Measurements from ENCODE around the gene TRAPPC8. TPM values are rescaled to one million over a fixed set of nuclear protein-coding genes. Genes with fewer than 3 reads are reported as not detected.
"Not testable (repeated sequence)": the region's sequence is repeated elsewhere in the genome, so short reads cannot be mapped to it uniquely, and the experiment has no call there.

The TRAPPC8 gene
- total RNA-seq, 1 donor from 2014 or later: 51.5 TPM

GRCh38 chr18:31957728-31958127 lies 14.8 kb upstream of the TRAPPC8 start:
- Histone ChIP-seq H3K27me3 (no peaks in the 10 kb centered on the region), H3K79me2 (ENCODE audit: low read depth) (no peaks in the 10 kb centered on the region), H3K9me3 (ENCODE audit: low read depth) (no peaks in the 10 kb centered on the region), H3K36me3 (no peaks in the 10 kb centered on the region), H4K20me1 (ENCODE audit: low read depth) (no peaks in the 10 kb centered on the region), H3F3A (ENCODE audit: low read depth) (no peaks in the 10 kb centered on the region), H3K9ac (no peak overlapping the region), H3K27ac (no peak overlapping the region), H3K4me1 (no peaks in the 10 kb centered on the region), H3K4me3 (no peak overlapping the region), H3K4me2 (no peak overlapping the region), H2AFZ (replicated peaks) (no peak overlapping the region)
- Mint-ChIP-seq H3K27me3 (ENCODE audit: insufficient read depth, low read depth) (peaks cover 6% of the 10 kb centered on the region), H3K4me3 (no peak overlapping the region), H3K9me3 (peaks cover 11% of the 10 kb centered on the region), H3K27ac (no peak overlapping the region), H3K4me1 (no peaks in the 10 kb centered on the region), H3K36me3 (no peaks in the 10 kb centered on the region)
- DNase-seq (ENCODE audit: low spot score): no peak
- TF ChIP-seq EZH2phosphoT487 (IDR thresholded peaks at IDR 0.05) (no peak), EZH2 (IDR thresholded peaks at IDR 0.05) (no peak), CTCF (IDR thresholded peaks at IDR 0.05) (no peak)

- no peak overlapping the region for H3K4me2 ChIP-seq
- no peak overlapping the region for H3K27ac ChIP-seq
- no peak for DNase-seq (ENCODE audit: low spot score)
- no peak overlapping the region for H2AFZ ChIP-seq (replicated peaks)
- H3K4me3 ChIP-seq: no peak overlapping the region
- no peak overlapping the region for H3K9ac ChIP-seq
- no peaks in the 10 kb centered on the region for H3K36me3 Mint-ChIP-seq
- H3K4me1 Mint-ChIP-seq: peaks cover 5% of the 10 kb centered on the region
- H3K9me3 ChIP-seq (ENCODE audit: low read depth): no peaks in the 10 kb centered on the region
- H3K9me3 Mint-ChIP-seq: peaks cover 4% of the 10 kb centered on the region
- TF ChIP-seq EZH2 (IDR thresholded peaks at IDR 0.05): no peak
- TF ChIP-seq CTCF (IDR thresholded peaks at IDR 0.05): no peak
- no peak for TF ChIP-seq EZH2phosphoT487 (IDR thresholded peaks at IDR 0.05)
- H4K20me1 ChIP-seq (ENCODE audit: low read depth): no peaks in the 10 kb centered on the region
- H3K27me3 Mint-ChIP-seq (ENCODE audit: insufficient read depth, low read depth): peaks cover 6% of the 10 kb centered on the region
- no peaks in the 10 kb centered on the region for H3K79me2 ChIP-seq (ENCODE audit: low read depth)
- H3K27me3 ChIP-seq: no peaks in the 10 kb centered on the region
- no peaks in the 10 kb centered on the region for H3F3A ChIP-seq (ENCODE audit: low read depth)
- no peak overlapping the region for H3K27ac Mint-ChIP-seq
- no peak overlapping the region for H3K4me3 Mint-ChIP-seq
- H3K36me3 ChIP-seq: no peaks in the 10 kb centered on the region
- H3K4me1 ChIP-seq: no peaks in the 10 kb centered on the region
Observed at GRCh38 chr18:31954349-31954748, 11.4 kb upstream of the TRAPPC8 start.

- not testable (repeated sequence) for H3K4me1 ChIP-seq; H3K27me3 ChIP-seq; H3K27ac Mint-ChIP-seq; H3K36me3 ChIP-seq; H3K79me2 ChIP-seq (ENCODE audit: low read depth); H3K9me3 ChIP-seq (ENCODE audit: low read depth); H3K4me3 ChIP-seq; H3K9ac ChIP-seq; H3K36me3 Mint-ChIP-seq; H3K4me2 ChIP-seq; H3K9me3 Mint-ChIP-seq; H3K27ac ChIP-seq; H3F3A ChIP-seq (ENCODE audit: low read depth); DNase-seq (ENCODE audit: low spot score); H3K27me3 Mint-ChIP-seq (ENCODE audit: insufficient read depth, low read depth); H3K4me3 Mint-ChIP-seq; H2AFZ ChIP-seq (replicated peaks); H4K20me1 ChIP-seq (ENCODE audit: low read depth); H3K4me1 Mint-ChIP-seq
Observed at GRCh38 chr18:31953699-31954098, 10.8 kb upstream of the TRAPPC8 start.

GRCh38 chr18:31952223-31952622 lies 9.3 kb upstream of the TRAPPC8 start:
- TF ChIP-seq EZH2 (IDR thresholded peaks at IDR 0.05): no peak
- TF ChIP-seq EZH2phosphoT487 (IDR thresholded peaks at IDR 0.05): no peak
- TF ChIP-seq CTCF (IDR thresholded peaks at IDR 0.05): no peak
- Histone ChIP-seq H3K4me1 (no peaks in the 10 kb centered on the region), H3K4me2 (no peak overlapping the region), H3K27me3 (no peaks in the 10 kb centered on the region), H3K79me2 (ENCODE audit: low read depth) (no peaks in the 10 kb centered on the region), H3K9me3 (ENCODE audit: low read depth) (no peaks in the 10 kb centered on the region), H3K4me3 (no peak overlapping the region), H3K9ac (no peak overlapping the region), H3F3A (ENCODE audit: low read depth) (no peaks in the 10 kb centered on the region), H3K36me3 (no peaks in the 10 kb centered on the region), H4K20me1 (ENCODE audit: low read depth) (no peaks in the 10 kb centered on the region), H3K27ac (no peak overlapping the region), H2AFZ (replicated peaks) (no peak overlapping the region)
- Mint-ChIP-seq H3K9me3 (no peaks in the 10 kb centered on the region), H3K27ac (no peak overlapping the region), H3K27me3 (ENCODE audit: insufficient read depth, low read depth) (peaks cover 4% of the 10 kb centered on the region), H3K4me1 (peaks cover 5% of the 10 kb centered on the region), H3K36me3 (no peaks in the 10 kb centered on the region), H3K4me3 (no peak overlapping the region)
- no peak for DNase-seq (ENCODE audit: low spot score)

Data from neural progenitor cell (in vitro differentiated cells).